H1 (cell line): Measurements from ENCODE around the gene RTL9. TPM values are rescaled to one million over a fixed set of nuclear protein-coding genes. Genes with fewer than 3 reads are reported as not detected.

Experiments used
- CTCF ChIA-PET: fragments of 300-600 bp; sonication (Branson Sonifier 250); formaldehyde crosslinking; loops from one replicate; lab custom pipeline; 2021; ENCODE audit not compliant: partially characterized antibody; lab: Charles Lee
- POLR2A ChIA-PET: fragments of 300-600 bp; sonication (Branson Sonifier 250); formaldehyde crosslinking; loops from one replicate; lab custom pipeline; 2021; ENCODE audit warnings: inconsistent platforms; ENCODE audit not compliant: partially characterized antibody; lab: Charles Lee
- DNase-seq, 2 experiments: peaks; one replicate each; pipeline versions ENCODE4 v3.0.0 to v3.0.0-alpha.2; 2010 to 2022; ENCODE audit warnings: low spot score in 2 of 2, low read depth in 1 of 2, mixed read lengths in 1 of 2
- FAIRE-seq: peaks from 2 replicates; lab custom pipeline; 2011; peaks lifted over from hg19 to GRCh38; lab: Jason Lieb, UNC
- H2AFZ ChIP-seq: 2 replicates; pipeline ENCODE4 v1.8.1; 2012; ENCODE audit warnings: low read length, inconsistent platforms
- H2AK5ac ChIP-seq: 2 replicates; pipeline ENCODE4 v1.6.1; 2013; ENCODE audit warnings: low read depth, low read length
- H2BK120ac ChIP-seq: replicated peaks from 2 replicates; pipeline ENCODE3; 2013; ENCODE audit warnings: low read depth, low read length, inconsistent platforms
- H2BK12ac ChIP-seq: 2 replicates; pipeline ENCODE4 v1.6.1; 2013; ENCODE audit warnings: low read depth, low read length
- H2BK15ac ChIP-seq: 2 replicates; pipeline ENCODE4 v1.6.1; 2013; ENCODE audit warnings: low read length
- H2BK20ac ChIP-seq: 2 replicates; pipeline ENCODE4 v1.6.1; 2013; ENCODE audit warnings: low read length
- H2BK5ac ChIP-seq: 2 replicates; pipeline ENCODE4 v1.6.1; 2013; ENCODE audit warnings: low read depth, low read length
- H3K14ac ChIP-seq: 2 replicates; pipeline ENCODE4 v1.6.1; 2013; ENCODE audit warnings: inconsistent platforms; ENCODE audit not compliant: insufficient read length
- H3K18ac ChIP-seq: 2 replicates; pipeline ENCODE4 v1.6.1; 2013; ENCODE audit warnings: low read length; ENCODE audit errors: extremely low read depth
- H3K23ac ChIP-seq: 2 replicates; pipeline ENCODE4 v1.6.1; 2013; ENCODE audit warnings: inconsistent platforms; ENCODE audit not compliant: insufficient read length
- H3K23me2 ChIP-seq: 2 replicates; pipeline ENCODE4 v1.6.1; 2013; ENCODE audit warnings: low read depth, low read length
- H3K27ac ChIP-seq: 2 replicates; pipeline ENCODE4 v1.6.1; 2011; ENCODE audit warnings: low read depth, low read length, inconsistent platforms
- H3K27me3 ChIP-seq, 4 experiments: replicated peaks in 1 of 4; 1 replicate in 1 of 4; 2 replicates in 3 of 4; pipeline versions ENCODE4 v1.6.1 to v1.8.1; 2011 to 2013; ENCODE audit warnings: low read length in 3 of 4, mild to moderate bottlenecking in 3 of 4, inconsistent platforms in 2 of 4, mixed read lengths in 2 of 4, moderate library complexity in 1 of 4; ENCODE audit not compliant: control insufficient read depth in 3 of 4, insufficient read depth in 3 of 4; ENCODE audit errors: extremely low read depth in 1 of 4
- H3K36me3 ChIP-seq, 4 experiments: 2 replicates each; pipeline versions ENCODE4 v1.6.1 to v1.8.1; 2011 to 2013; ENCODE audit warnings: mild to moderate bottlenecking in 4 of 4, low read length in 3 of 4, moderate library complexity in 2 of 4, control low read depth in 1 of 4, inconsistent platforms in 1 of 4; ENCODE audit not compliant: insufficient read depth in 4 of 4, control insufficient read depth in 2 of 4
- H3K4ac ChIP-seq: replicated peaks from 2 replicates; pipeline ENCODE3; 2013; ENCODE audit warnings: low read length, low read depth, mixed read lengths, inconsistent platforms; ENCODE audit not compliant: insufficient read length
- H3K4me1 ChIP-seq, 4 experiments: replicated peaks in 1 of 4; 1 replicate in 1 of 4; 2 replicates in 3 of 4; pipeline versions ENCODE4 v1.6.1 to v1.8.1; 2011 to 2013; ENCODE audit warnings: low read length in 3 of 4, inconsistent platforms in 2 of 4, mixed read lengths in 1 of 4; ENCODE audit not compliant: insufficient read depth in 4 of 4, control insufficient read depth in 3 of 4
- H3K4me2 ChIP-seq, 2 experiments: 2 replicates each; pipeline versions ENCODE4 v1.6.1 to v1.8.1; 2011 to 2013; ENCODE audit warnings: low read depth in 2 of 2, low read length in 2 of 2, control low read depth in 1 of 2, inconsistent platforms in 1 of 2, mild to moderate bottlenecking in 1 of 2; ENCODE audit not compliant: insufficient read depth in 1 of 2
- H3K4me3 ChIP-seq, 4 experiments: fragments of 200-600, 300-600 bp in 1 of 4; sonication (generic), shearing (Covaris generic), sonication (Bioruptor Twin) in 1 of 4; 2 replicates each; pipeline versions ENCODE4 v1.5.1 to v1.8.1; 2011 to 2016; ENCODE audit warnings: low read length in 4 of 4, low read depth in 3 of 4, control low read depth in 2 of 4, inconsistent platforms in 2 of 4, mild to moderate bottlenecking in 2 of 4, mixed read lengths in 1 of 4, moderate library complexity in 1 of 4; ENCODE audit not compliant: insufficient read depth in 2 of 4; ENCODE audit errors: extremely low read depth in 1 of 4
- H3K56ac ChIP-seq: replicated peaks from 2 replicates; pipeline ENCODE3; 2013; ENCODE audit warnings: low read depth, mild to moderate bottlenecking, mixed read lengths, low read length, inconsistent platforms; ENCODE audit not compliant: insufficient read length
- H3K79me1 ChIP-seq: 2 replicates; pipeline ENCODE4 v1.6.1; 2013; ENCODE audit warnings: low read depth, low read length, control low read depth
- H3K79me2 ChIP-seq, 2 experiments: 2 replicates each; pipeline versions ENCODE4 v1.6.1 to v1.8.1; 2012 to 2013; ENCODE audit warnings: low read length in 2 of 2, mild to moderate bottlenecking in 2 of 2, inconsistent platforms in 1 of 2; ENCODE audit not compliant: insufficient read depth in 2 of 2, control insufficient read depth in 1 of 2
- H3K9ac ChIP-seq, 4 experiments: replicated peaks in 1 of 4; 1 replicate in 1 of 4; 2 replicates in 3 of 4; pipeline versions ENCODE4 v1.6.1 to v1.8.1; 2011 to 2013; ENCODE audit warnings: low read depth in 3 of 4, low read length in 3 of 4, control low read depth in 2 of 4, mild to moderate bottlenecking in 2 of 4, moderate library complexity in 2 of 4, inconsistent platforms in 1 of 4; ENCODE audit errors: extremely low read depth in 1 of 4
- H3K9me3 ChIP-seq, 2 experiments: 2 replicates each; pipeline versions ENCODE4 v1.6.1 to v1.8.1; 2012 to 2013; ENCODE audit warnings: mild to moderate bottlenecking in 2 of 2, moderate library complexity in 2 of 2, control low read depth in 1 of 2, inconsistent platforms in 1 of 2, low read depth in 1 of 2, low read length in 1 of 2, mixed read lengths in 1 of 2; ENCODE audit not compliant: insufficient read depth in 2 of 2
- H4K20me1 ChIP-seq, 2 experiments: replicated peaks in 1 of 2; 2 replicates each; pipeline versions ENCODE3 to v1.8.1; 2011 to 2013; ENCODE audit warnings: inconsistent platforms in 2 of 2, low read length in 2 of 2, mild to moderate bottlenecking in 1 of 2; ENCODE audit not compliant: insufficient read depth in 2 of 2, control insufficient read depth in 1 of 2
- H4K5ac ChIP-seq: 2 replicates; pipeline ENCODE4 v1.6.1; 2013; ENCODE audit warnings: low read length, low read depth, mixed read lengths, inconsistent platforms; ENCODE audit not compliant: insufficient read length
- H4K8ac ChIP-seq: 2 replicates; pipeline ENCODE4 v1.8.0; 2013; ENCODE audit warnings: mild to moderate bottlenecking, moderate library complexity, low read length, inconsistent platforms; ENCODE audit not compliant: insufficient read depth; ENCODE audit errors: extremely low read depth
- H4K91ac ChIP-seq: replicated peaks from 2 replicates; pipeline ENCODE3; 2013; ENCODE audit warnings: low read length, mixed read lengths, inconsistent platforms; ENCODE audit not compliant: insufficient read length
- CEBPB ChIP-seq: IDR thresholded peaks from 2 replicates; pipeline ENCODE4 v1.6.1; 2012; ENCODE audit warnings: low read depth, low read length
- CTCF ChIP-seq, 3 experiments: IDR thresholded peaks; 1 replicate in 2 of 3; 2 replicates in 1 of 3; pipeline versions ENCODE4 v1.5.1 to v1.6.1; 2011; ENCODE audit warnings: low read length in 3 of 3, mild to moderate bottlenecking in 3 of 3, inconsistent platforms in 2 of 3, low read depth in 1 of 3, moderate library complexity in 1 of 3; ENCODE audit not compliant: insufficient read depth in 1 of 3; ENCODE audit errors: control extremely low read depth in 1 of 3
- HDAC2 ChIP-seq, 2 experiments: fragments of 300-600 bp in 1 of 2; sonication (generic) in 1 of 2; IDR thresholded peaks; 2 replicates each; pipeline ENCODE4 v1.6.1; 2011 to 2012; ENCODE audit warnings: low read depth in 2 of 2, low read length in 2 of 2, mild to moderate bottlenecking in 2 of 2, moderate library complexity in 2 of 2, borderline replicate concordance in 1 of 2, inconsistent platforms in 1 of 2
- JUN ChIP-seq: IDR thresholded peaks from 2 replicates; pipeline ENCODE4 v1.6.1; 2011; ENCODE audit warnings: low read depth, mild to moderate bottlenecking, improper control_type of control experiment, low read length
- JUND ChIP-seq: IDR thresholded peaks from 2 replicates; pipeline ENCODE4 v1.6.1; 2011; ENCODE audit warnings: mild to moderate bottlenecking, improper control_type of control experiment, low read length
- KDM1A ChIP-seq: fragments of 200-600, 300-600 bp; sonication (generic); IDR thresholded peaks from 2 replicates; pipeline ENCODE4 v1.7.1; 2016; ENCODE audit warnings: mild to moderate bottlenecking, low read length, borderline replicate concordance
- KDM4A ChIP-seq: IDR thresholded peaks from one replicate; pipeline ENCODE4 v1.7.1; 2012; ENCODE audit warnings: low read depth, mild to moderate bottlenecking, moderate library complexity, low read length, inconsistent platforms; ENCODE audit not compliant: severe bottlenecking
- SAP30 ChIP-seq: fragments of 300-600 bp; sonication (generic); IDR thresholded peaks from 2 replicates; pipeline ENCODE4 v1.7.1; 2012; ENCODE audit warnings: low read length, moderate library complexity, mild to moderate bottlenecking, inconsistent platforms; ENCODE audit not compliant: insufficient read depth, insufficient replicate concordance
- SIRT6 ChIP-seq: IDR thresholded peaks from one replicate; pipeline ENCODE4 v1.7.1; 2012; ENCODE audit warnings: low read length, inconsistent platforms
- TEAD4 ChIP-seq: IDR thresholded peaks from 2 replicates; pipeline ENCODE4 v1.6.1; 2012; ENCODE audit warnings: low read depth, low read length, inconsistent platforms, mixed read lengths
- WGBS, 2 experiments: shearing (Covaris generic) in 1 of 2; methylation state at CpG; one replicate each; pipeline versions ENCODE4 v1.1.6 to v1.1.7; 2013 to 2015; ENCODE audit warnings: low lambda C conversion rate in 2 of 2, mixed read lengths in 2 of 2, inconsistent platforms in 1 of 2, low coverage in 1 of 2, missing lambda C conversion rate in 1 of 2; ENCODE audit not compliant: insufficient replicate concordance in 2 of 2, insufficient coverage in 1 of 2, insufficient read length in 1 of 2; ENCODE audit errors: extremely low coverage in 1 of 2, missing lambda C conversion rate in 1 of 2; 5-methylcytosine and 5-hydroxymethylcytosine counted together
- polyA plus RNA-seq, 7 experiments: library from polyadenylated mRNA; depleted of rRNA in 3 of 7; stranded (reverse) in 5 of 7; unstranded in 2 of 7; fragments of >200 nt in 5 of 7; fragments of 200-250 nt in 2 of 7; gene quantifications; 1 replicate in 5 of 7; 2 replicates in 1 of 7; 4 replicates in 1 of 7; pipeline versions ENCODE4 v1.2.1 to v1.2.3, GENCODE V29; 2011 to 2013; ENCODE audit warnings: missing spikeins in 2 of 7, mixed read lengths in 2 of 7
- total RNA-seq: library from RNA; stranded (reverse); fragmentation: NEBNext Ultra II Directional; extraction: Animal tissue kit (Norgen Biotek cat#: 25700); gene quantifications from 2 replicates; pipeline ENCODE4 v1.2.1, GENCODE V29; 2021
- TF ChIP-seq, protein P1 (sequence below): IDR thresholded peaks from 2 replicates; pipeline ENCODE4 v1.6.1; 2012; ENCODE audit warnings: inconsistent platforms

RTL9 gene
- total and polyA plus RNA-seq, 2 of the 8 experiments (the other 6 are each of a cell fraction or from before 2014, with no cell fraction given) = 0.09 to 0.20 TPM

DNA sequence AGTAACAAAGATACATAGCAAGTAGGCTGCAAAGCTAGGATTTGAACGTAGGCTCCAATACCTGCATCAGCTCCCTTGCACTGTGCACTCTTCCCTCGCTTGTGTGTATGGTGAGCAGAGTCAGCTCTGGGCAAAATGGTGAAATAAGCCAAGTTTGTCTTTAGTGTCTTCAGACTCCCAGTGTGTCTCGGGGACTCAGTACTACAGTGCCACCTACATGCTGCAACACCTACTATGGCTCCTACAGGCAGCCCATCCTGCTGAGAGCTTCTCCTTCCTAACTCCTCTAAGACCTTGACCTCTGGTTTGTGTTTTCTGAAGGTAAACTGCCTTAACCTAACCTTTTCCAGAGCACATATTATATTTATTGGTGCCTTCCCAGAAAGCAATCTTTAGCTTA lies 42.5 kb downstream of the RTL9 start:
- 81% methylated on average over 3 of the region's 3 CpGs; no CpG with 5 or more reads in 1 of the 2 experiments for WGBS, 2 experiments
- Histone ChIP-seq H2BK20ac (no peak overlapping the region), H3K4me1 (peaks cover 0 to 5% (median 0%) of the 10 kb centered on the region in 4 experiments; a peak in 2 of 7 replicates), H3K4ac (no peak overlapping the region), H3K18ac (no peak overlapping the region), H2BK15ac (no peak overlapping the region), H4K20me1 (no peaks in the 10 kb centered on the region), H3K36me3 (no peaks in the 10 kb centered on the region), H3K9me3 (no peaks in the 10 kb centered on the region), H2BK12ac (no peak overlapping the region), H3K9ac (no peak overlapping the region), H4K91ac (no peak overlapping the region), H3K27ac (no peak overlapping the region), H3K23ac (no peak overlapping the region), H2AFZ (no peak overlapping the region; the same call in 1 of the 2 replicates), H3K27me3 (no peaks in the 10 kb centered on the region), H2BK120ac (no peak overlapping the region), H3K56ac (no peak overlapping the region), H3K23me2 (no peaks in the 10 kb centered on the region), H2BK5ac (no peak overlapping the region), H3K79me2 (no peaks in the 10 kb centered on the region), H3K4me2 (no peak overlapping the region), H3K14ac (no peak overlapping the region), H3K79me1 (no peaks in the 10 kb centered on the region), H4K5ac (no peak overlapping the region), H2AK5ac (no peak overlapping the region), H3K4me3 (no peak overlapping the region), H4K8ac (no peak overlapping the region)
- FAIRE-seq = no peak
- ChIA-PET CTCF (interaction anchor here (22.7 kb wide), 1 partner anchor 233 kb away, joined by 742 read pairs; no protein-coding TSS in a partner anchor), POLR2A (no interaction called here)
- DNase-seq = no peak
- no peak for TF ChIP-seq SIRT6
- no peak for TF ChIP-seq CEBPB
- no peak for TF ChIP-seq SAP30
- peak in 1 of 3 experiments; percentile 19; a peak in 1 of 4 replicates for TF ChIP-seq CTCF (IDR thresholded peaks at IDR 0.05; ENCODE audit: control extremely low read depth in 1 of 3, insufficient read depth in 1 of 3, low read depth in 1 of 3, low read length in 3 of 3)
- no peak for TF ChIP-seq HDAC2 (IDR thresholded peaks at IDR 0.05; ENCODE audit: borderline replicate concordance in 1 of 2, low read depth in 2 of 2, low read length in 2 of 2)
- TF ChIP-seq, protein P1, sequence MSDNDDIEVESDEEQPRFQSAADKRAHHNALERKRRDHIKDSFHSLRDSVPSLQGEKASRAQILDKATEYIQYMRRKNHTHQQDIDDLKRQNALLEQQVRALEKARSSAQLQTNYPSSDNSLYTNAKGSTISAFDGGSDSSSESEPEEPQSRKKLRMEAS = no peak
- no peak for TF ChIP-seq KDM4A
- no peak for TF ChIP-seq TEAD4
- TF ChIP-seq JUN = no peak
- TF ChIP-seq KDM1A = no peak
- no peak for TF ChIP-seq JUND
